HepG2 (cell line): ENCODE measurements around the gene KCNAB2. TPM values are rescaled to one million over a fixed set of nuclear protein-coding genes. Genes with fewer than 3 reads are reported as not detected.

Experiments used
- ATAC-seq: fragments of 200-7000 bp; cut with Tn5 transposase; 3 replicates; pipeline ENCODE4 v1.9.1; 2020; ENCODE audit warnings: mild to moderate bottlenecking, moderate library complexity
- BruUV-seq: library from RNA; stranded (reverse); fragments of 400-500 nt; replicated peaks from 2 replicates; lab custom pipeline; 2021; lab: Mats Ljungman, UMichigan
- CTCF ChIA-PET: fragments of 300-600 bp; formaldehyde crosslinking; extraction: SDS; loops from one replicate; lab custom pipeline; 2021; ENCODE audit warnings: low total read pairs, inconsistent platforms, low intra/inter-chr PET ratio; lab: Yijun Ruan, JAX
- POLR2A ChIA-PET: fragments of 350-600 bp; sonication (Branson Sonifier 250); formaldehyde crosslinking; loops from one replicate; lab custom pipeline; 2020; ENCODE audit warnings: antibody characterized with exemption, inconsistent platforms; lab: Yijun Ruan, JAX
- DNase-seq: peaks from one replicate; pipeline ENCODE4 v3.0.0-alpha.2; 2015; ENCODE audit warnings: low spot score
- FAIRE-seq: peaks from 3 replicates; lab custom pipeline; 2011; peaks lifted over from hg19 to GRCh38; lab: Jason Lieb, UNC
- H2AFZ ChIP-seq: one replicate; pipeline ENCODE4 v1.6.1; 2011; ENCODE audit warnings: low read length, inconsistent platforms
- H3K27ac ChIP-seq: fragments of 300-600 bp; 3 replicates; pipeline ENCODE4 v1.8.0; 2011; ENCODE audit warnings: mixed run types, mild to moderate bottlenecking, mixed read lengths, low read length, inconsistent platforms; ENCODE audit not compliant: insufficient read depth; ENCODE audit errors: extremely low read length
- H3K27me3 ChIP-seq, 2 experiments: fragments of 200-600 bp in 1 of 2; 2 replicates in 1 of 2; 3 replicates in 1 of 2; pipeline versions ENCODE4 v1.6.0 to v1.8.0; 2011; ENCODE audit warnings: low read length in 2 of 2, mild to moderate bottlenecking in 2 of 2, moderate library complexity in 2 of 2, inconsistent platforms in 1 of 2; ENCODE audit not compliant: insufficient read depth in 2 of 2, control insufficient read depth in 1 of 2
- H3K36me3 ChIP-seq, 2 experiments: fragments of 200-600 bp in 1 of 2; replicated peaks in 1 of 2; 2 replicates in 1 of 2; 3 replicates in 1 of 2; pipeline versions ENCODE4 v1.5.1 to v1.8.0; 2011; ENCODE audit warnings: low read length in 2 of 2, inconsistent platforms in 1 of 2; ENCODE audit not compliant: insufficient read depth in 2 of 2, control insufficient read depth in 1 of 2
- H3K4me1 ChIP-seq: 2 replicates; pipeline ENCODE4 v1.5.1; 2012; ENCODE audit warnings: low read length, inconsistent platforms; ENCODE audit not compliant: insufficient read depth
- H3K4me2 ChIP-seq: 2 replicates; pipeline ENCODE4 v1.6.0; 2011; ENCODE audit warnings: low read depth, low read length, inconsistent platforms
- H3K4me3 ChIP-seq, 3 experiments: fragments of 200-600 bp in 1 of 3; sonication (generic), shearing (Covaris generic) in 1 of 3; replicated peaks in 1 of 3; 2 replicates each; pipeline ENCODE4 v1.5.1; 2011 to 2016; ENCODE audit warnings: low read length in 3 of 3, inconsistent platforms in 2 of 3, low read depth in 2 of 3, mild to moderate bottlenecking in 2 of 3, control low read depth in 1 of 3, mixed read lengths in 1 of 3; ENCODE audit not compliant: insufficient read depth in 1 of 3
- H3K79me2 ChIP-seq: one replicate; pipeline ENCODE4 v1.6.1; 2011; ENCODE audit warnings: low read length, inconsistent platforms; ENCODE audit not compliant: insufficient read depth
- H3K9ac ChIP-seq: 2 replicates; pipeline ENCODE4 v1.6.0; 2011; ENCODE audit warnings: mild to moderate bottlenecking, low read depth, low read length, inconsistent platforms; ENCODE audit not compliant: insufficient read depth
- H3K9me3 ChIP-seq: 2 replicates; pipeline ENCODE4 v1.5.1; 2012; ENCODE audit warnings: mild to moderate bottlenecking, low read length
- H4K20me1 ChIP-seq: 2 replicates; pipeline ENCODE4 v1.6.0; 2011; ENCODE audit warnings: inconsistent platforms, mild to moderate bottlenecking, low read length, moderate library complexity; ENCODE audit not compliant: insufficient read depth
- CTCF ChIP-seq: sonication (generic); formaldehyde crosslinking; IDR thresholded peaks from 2 replicates; pipeline ENCODE4 v1.5.0; 2020; ENCODE audit warnings: mild to moderate bottlenecking, missing genetic modification reagents, moderate library complexity
- MEIS1 ChIP-seq: sonication (generic); formaldehyde crosslinking; IDR thresholded peaks from 2 replicates; pipeline ENCODE4 v1.9.0; 2021; ENCODE audit warnings: mild to moderate bottlenecking, missing genetic modification reagents, moderate library complexity, borderline replicate concordance
- MTF1 ChIP-seq: sonication (generic); formaldehyde crosslinking; IDR thresholded peaks from 2 replicates; pipeline ENCODE4 v1.5.0; 2020; ENCODE audit warnings: missing genetic modification reagents
- NFIC ChIP-seq: IDR thresholded peaks from 2 replicates; pipeline ENCODE4 v1.6.1; 2012; ENCODE audit warnings: mild to moderate bottlenecking, low read length, inconsistent platforms
- ONECUT2 ChIP-seq: sonication (generic); formaldehyde crosslinking; IDR thresholded peaks from 2 replicates; pipeline ENCODE4 v1.4.0; 2020; ENCODE audit warnings: missing genetic modification reagents
- ZBTB34 ChIP-seq: sonication (generic); formaldehyde crosslinking; IDR thresholded peaks from 2 replicates; pipeline ENCODE4 v1.8.0; 2022; ENCODE audit warnings: mild to moderate bottlenecking, missing genetic modification reagents
- WGBS: methylation state at CpG from one replicate; pipeline ENCODE4 v1.1.6; 2017; ENCODE audit warnings: low lambda C conversion rate; 5-methylcytosine and 5-hydroxymethylcytosine counted together
- in situ Hi-C: cut with HindIII; loops from 2 replicates; pipeline ENCODE4 v1.10.0; 2017; ENCODE audit warnings: low pct_unique_long_range_greater_than_20kb; ENCODE audit not compliant: extremely low pct_ligation_motif_present
- intact Hi-C: fragments of 100-400 bp; cut with micrococcal nuclease; formaldehyde crosslinking; loops from one replicate; pipeline ENCODE4 v1.10.0; 2022; ENCODE audit not compliant: unreplicated experiment
- polyA plus RNA-seq, 8 experiments: library from polyadenylated mRNA; depleted of rRNA in 3 of 8; stranded (reverse) in 7 of 8; unstranded in 1 of 8; fragments of >200 nt; fragmentation: Illumina TruSeq in 4 of 8; extraction: Trizol in 4 of 8; gene quantifications; 2 replicates each; pipeline versions ENCODE4 v1.2.1 to v1.2.3, GENCODE V29; 2011 to 2016; ENCODE audit warnings: low read depth in 4 of 8, missing spikeins in 1 of 8, mixed read lengths in 1 of 8; ENCODE audit not compliant: insufficient read depth in 1 of 8
- total RNA-seq, 5 experiments: library from RNA; depleted of rRNA; stranded (reverse); fragments of >200 nt; fragmentation: Illumina TruSeq; extraction: Trizol; gene quantifications; 2 replicates each; pipeline ENCODE4 v1.2.3, GENCODE V29; 2016; ENCODE audit warnings: low read depth in 1 of 5
- TF ChIP-seq, protein P1 (sequence below), 2 experiments: sonication (generic) in 1 of 2; formaldehyde crosslinking in 1 of 2; IDR thresholded peaks; 2 replicates each; pipeline versions ENCODE4 v1.5.1 to v1.6.1; 2011 to 2020; ENCODE audit warnings: borderline replicate concordance in 1 of 2, low read depth in 1 of 2, low read length in 1 of 2, mild to moderate bottlenecking in 1 of 2, missing genetic modification reagents in 1 of 2, moderate library complexity in 1 of 2

The KCNAB2 gene
- total and polyA plus RNA-seq, 2 of the 13 experiments (the other 11 are each of a cell fraction or from before 2014, with no cell fraction given) = 6.2 to 8.8 TPM

DNA sequence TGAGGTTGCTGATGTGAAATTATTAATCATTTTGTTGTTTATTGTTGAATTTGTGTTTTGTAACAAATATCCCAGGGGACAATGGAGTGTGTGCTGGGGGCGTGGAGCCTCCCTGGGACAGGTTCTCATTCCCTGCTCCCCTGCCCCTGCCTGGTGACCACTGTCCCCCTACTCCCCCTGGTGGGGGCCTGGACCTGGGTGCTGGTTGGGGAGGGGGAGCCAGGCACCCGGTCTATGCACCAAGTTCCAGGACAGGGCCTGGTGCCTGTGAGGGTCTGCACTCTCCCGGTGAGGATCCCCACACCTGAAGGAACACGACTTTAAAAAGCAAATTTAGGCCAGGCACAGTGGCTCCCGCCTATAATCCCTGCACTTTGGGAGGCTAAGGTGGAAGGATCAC is 92.1 kb downstream of the KCNAB2 start:
- Histone ChIP-seq H2AFZ (no peak overlapping the region), H3K79me2 (no peaks in the 10 kb centered on the region), H3K9ac (no peak overlapping the region), H3K27me3 (peaks cover 9 to 76% of the 10 kb centered on the region in 2 experiments), H3K4me3 (no peak overlapping the region), H3K4me1 (no peaks in the 10 kb centered on the region), H3K27ac (no peak overlapping the region), H3K36me3 (no peaks in the 10 kb centered on the region), H3K4me2 (no peak overlapping the region), H3K9me3 (no peaks in the 10 kb centered on the region), H4K20me1 (0 out of 2 replicates have a peak, but pooled peaks cover 3% of the 10 kb centered on the region)
- ChIA-PET CTCF (no interaction called here), POLR2A (no interaction called here)
- ATAC-seq (no peak), FAIRE-seq (no peak), DNase-seq (no peak)
- TF ChIP-seq ONECUT2 (CRISPR knock-in tag) (no peak), CTCF (CRISPR knock-in tag) (0 out of 2 replicates have a peak, but pooled peaks have one; percentile 18)
- 11% methylated on average over 5 of the region's 5 CpGs for WGBS
- BruUV-seq = no TSS peak
- in situ Hi-C loops = no loop called here
- intact Hi-C loops = no loop called here

- no peak overlapping the region for H2AFZ ChIP-seq
- POLR2A ChIA-PET = no interaction called here
- in situ Hi-C loops = no loop called here
- H3K36me3 ChIP-seq = no peaks in the 10 kb centered on the region
- intact Hi-C loops = no loop called here
- ATAC-seq = no peak
- no peak overlapping the region for H3K27ac ChIP-seq
- BruUV-seq = no TSS peak
- 0 out of 2 replicates have a peak, but pooled peaks cover 8% of the 10 kb centered on the region for H4K20me1 ChIP-seq
- no peak overlapping the region for H3K4me2 ChIP-seq
- TF ChIP-seq MEIS1 (CRISPR knock-in tag) (no peak), ZBTB34 (CRISPR knock-in tag) (no peak), NFIC (no peak), MTF1 (no peak)
- TF ChIP-seq, protein P1, sequence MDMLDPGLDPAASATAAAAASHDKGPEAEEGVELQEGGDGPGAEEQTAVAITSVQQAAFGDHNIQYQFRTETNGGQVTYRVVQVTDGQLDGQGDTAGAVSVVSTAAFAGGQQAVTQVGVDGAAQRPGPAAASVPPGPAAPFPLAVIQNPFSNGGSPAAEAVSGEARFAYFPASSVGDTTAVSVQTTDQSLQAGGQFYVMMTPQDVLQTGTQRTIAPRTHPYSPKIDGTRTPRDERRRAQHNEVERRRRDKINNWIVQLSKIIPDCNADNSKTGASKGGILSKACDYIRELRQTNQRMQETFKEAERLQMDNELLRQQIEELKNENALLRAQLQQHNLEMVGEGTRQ (IDR thresholded peaks at IDR 0.05; ENCODE audit: low read depth, low read length) = peak; percentile 16; the same call in 1 of the 2 replicates
- TF ChIP-seq, protein P1 (CRISPR knock-in tag; IDR thresholded peaks at IDR 0.05; ENCODE audit: borderline replicate concordance) = no peak
- no peak overlapping the region for H3K4me3 ChIP-seq
- no peaks in the 10 kb centered on the region for H3K4me1 ChIP-seq
- H3K79me2 ChIP-seq = no peaks in the 10 kb centered on the region
- CTCF ChIA-PET = no interaction called here
- peaks cover 11 to 80% of the 10 kb centered on the region in 2 experiments for H3K27me3 ChIP-seq
- WGBS = 19% methylated on average over 2 of the region's 2 CpGs
- H3K9me3 ChIP-seq = no peaks in the 10 kb centered on the region
- FAIRE-seq = no peak
- no peak for DNase-seq
- H3K9ac ChIP-seq = no peak overlapping the region
Measured at GRCh38 chr1:6140413-6140812, 94.7 kb downstream of the KCNAB2 start.
